CD4-positive, alpha-beta T cell treated with Interleukin-2 at 100 ng/mL for 4 hours (primary cell): ENCODE measurements around the gene PVALB.
"Not testable (repeated sequence)": the region's sequence is repeated elsewhere in the genome, so short reads cannot be mapped to it uniquely, and the experiment has no call there.

Source experiments
- DNase-seq: peaks from one replicate; pipeline ENCODE4 v3.0.0-alpha.2; 2020; ENCODE audit warnings: low spot score

Gene PVALB

DNA sequence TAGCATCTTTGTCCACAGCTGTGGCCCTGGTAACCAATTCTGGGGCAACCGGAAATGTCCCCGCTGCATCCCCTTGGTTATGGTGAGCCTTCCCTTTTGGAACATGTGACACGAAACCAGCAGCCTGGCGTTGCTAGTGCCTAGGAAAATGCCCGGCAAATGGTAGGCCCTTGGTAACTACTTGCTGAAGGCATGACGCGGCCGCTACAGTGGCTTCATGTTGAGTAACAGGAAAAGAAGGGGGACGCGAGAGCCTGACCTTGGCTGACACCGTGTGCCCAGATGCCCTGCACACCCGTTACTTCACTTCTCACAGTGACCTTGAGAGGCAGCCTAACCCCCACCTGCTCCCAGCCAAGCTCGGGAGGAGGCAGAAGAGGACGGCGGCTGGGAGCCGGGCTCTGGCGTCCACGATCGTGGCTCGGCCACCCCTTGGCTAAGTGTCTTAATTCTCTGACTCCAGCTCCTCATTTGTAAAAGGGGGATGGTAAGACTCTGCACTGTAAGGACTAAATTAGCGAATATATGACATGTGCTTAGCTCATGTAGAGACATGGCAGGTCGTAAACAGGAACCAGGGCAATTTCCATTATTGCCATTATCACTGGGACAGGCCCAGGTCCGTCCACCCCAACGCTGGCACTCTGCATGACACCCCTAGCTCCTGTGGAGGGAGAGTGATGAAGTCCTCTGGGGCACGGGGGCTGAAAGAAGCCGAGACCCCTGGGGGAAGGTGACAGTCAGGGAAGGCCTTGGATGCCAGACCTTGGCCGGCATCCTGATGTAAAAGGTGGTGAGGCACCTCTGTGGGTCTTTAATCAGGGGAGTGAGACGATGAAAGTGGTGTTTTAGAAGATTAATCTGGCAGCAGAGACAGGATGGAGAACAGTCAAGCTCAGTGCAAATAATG lies 59.8 kb downstream of the PVALB start:
- no peak for DNase-seq

DNA sequence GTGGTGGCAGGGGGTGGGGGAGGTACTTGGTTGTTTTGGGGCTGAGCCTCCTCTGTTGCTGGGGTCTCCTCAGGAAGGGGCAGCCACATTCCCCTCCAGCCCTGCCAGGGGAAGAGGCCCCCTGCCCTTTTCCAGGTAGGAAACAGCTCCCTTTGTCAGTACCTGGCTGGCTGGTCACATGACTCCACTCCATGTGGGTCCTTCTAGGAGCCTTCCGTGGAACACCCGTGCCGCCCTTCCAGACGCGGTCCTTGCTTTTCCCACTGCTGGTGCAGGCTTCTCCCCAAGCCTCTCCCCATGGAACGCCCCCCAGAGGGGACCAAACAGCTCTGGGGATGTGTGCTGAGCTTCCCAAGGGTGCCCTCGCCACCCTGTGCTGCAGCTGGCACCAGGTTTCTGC lies 60.8 kb downstream of the PVALB start:
- no peak for DNase-seq

DNA sequence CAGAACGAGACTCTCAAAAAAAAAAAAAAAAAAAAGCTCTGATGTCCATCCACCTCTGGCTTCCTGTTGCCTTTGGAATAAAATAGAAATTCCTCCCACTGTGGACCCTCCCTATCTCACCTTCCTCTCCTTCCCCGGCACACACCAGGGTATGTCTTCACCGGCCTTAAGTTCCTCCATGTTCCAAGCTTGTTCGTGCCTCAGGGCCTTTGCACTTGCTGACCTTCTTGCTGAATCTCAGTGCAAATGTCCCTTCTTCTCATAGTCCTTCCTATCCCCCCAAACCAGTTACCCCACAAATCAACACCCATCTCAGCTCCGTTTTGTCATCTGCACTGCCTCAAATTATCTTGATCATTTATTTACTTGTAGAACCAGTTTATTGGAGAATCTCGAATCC lies 61.5 kb downstream of the PVALB start:
- DNase-seq: no peak

DNA sequence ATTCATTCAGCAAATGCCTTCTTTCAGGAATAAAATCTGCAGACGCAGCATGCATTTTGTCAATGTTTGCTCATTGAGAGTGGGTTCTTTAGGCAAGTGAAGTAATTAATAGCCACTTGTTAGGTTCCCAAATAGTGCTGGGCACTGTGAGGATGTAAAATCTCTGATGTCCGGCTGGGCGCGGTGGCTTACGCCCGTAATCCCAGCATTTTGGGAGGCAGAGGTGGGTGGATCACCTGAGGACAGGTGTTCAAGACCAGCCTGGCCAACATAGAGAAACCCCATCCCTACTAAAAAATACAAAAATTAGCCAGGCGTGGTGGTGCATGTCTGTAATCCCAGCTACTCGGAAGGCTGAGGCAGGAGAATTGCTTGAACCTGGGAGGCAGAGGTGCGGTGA lies 62.0 kb downstream of the PVALB start:
- DNase-seq: not testable (repeated sequence)

DNA sequence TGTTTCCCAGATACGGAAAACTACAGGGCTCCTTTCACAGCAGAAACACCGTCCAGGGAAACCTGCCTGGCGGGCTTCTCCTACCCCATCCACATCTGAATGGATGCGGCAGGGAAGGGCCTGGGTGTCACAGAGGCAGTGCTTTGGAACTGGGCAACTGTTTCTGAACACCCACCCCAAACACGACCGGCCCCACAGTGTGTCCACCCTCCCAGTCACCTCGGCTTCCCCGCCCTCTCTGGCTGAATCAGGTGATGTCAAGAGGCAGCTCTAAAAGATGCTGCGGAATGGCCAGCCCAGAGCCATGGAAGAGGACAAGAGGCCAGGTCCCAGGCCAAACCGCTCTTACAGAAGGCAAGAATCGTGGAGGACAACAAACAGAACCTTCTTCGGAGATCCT lies 62.9 kb downstream of the PVALB start:
- no peak for DNase-seq

DNA sequence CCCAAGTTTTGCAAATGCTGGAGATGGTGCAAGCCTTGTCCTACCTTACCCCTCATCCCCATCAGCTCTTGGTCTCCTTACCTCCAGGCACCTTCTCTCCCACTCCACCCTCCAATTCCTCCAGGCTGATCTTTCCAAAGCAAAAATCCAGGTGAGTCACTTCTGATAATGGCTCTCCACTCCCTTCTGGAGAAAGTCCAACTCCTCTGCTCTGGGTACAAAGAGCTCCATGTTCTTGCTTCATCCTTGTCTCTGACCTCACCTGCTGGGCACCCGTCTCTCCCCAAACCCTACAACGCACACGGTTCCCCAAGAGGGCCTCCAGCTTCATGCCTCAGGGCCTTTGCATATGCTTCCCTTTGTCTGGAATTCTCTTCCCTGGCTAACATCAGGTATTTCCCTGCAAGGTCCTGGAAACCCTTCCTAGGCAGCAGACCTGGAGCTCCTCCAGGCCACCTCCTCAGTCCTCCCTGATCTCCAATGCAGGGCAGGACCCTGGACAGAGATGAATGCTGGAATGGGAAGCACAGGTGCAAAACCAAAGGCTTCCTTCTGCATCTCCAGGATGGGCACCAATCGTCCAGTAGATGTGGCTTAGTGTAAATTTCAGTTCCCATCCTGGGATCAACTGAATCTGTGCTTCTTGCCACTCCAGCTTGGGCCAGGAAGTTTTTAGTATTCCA lies 63.6 kb downstream of the PVALB start:
- DNase-seq: no peak
